Fibroblast of mammary gland (primary cell): ENCODE data around the gene MYH16.
A peak's percentile ranks its signal among the peaks of the same experiment; 100 is the strongest.
"Not testable (repeated sequence)": the region's sequence is repeated elsewhere in the genome, so short reads cannot be mapped to it uniquely, and the experiment has no call there.

Experiments
- DNase-seq: peaks from one replicate; pipeline ENCODE4 v3.0.0-alpha.2; 2010; ENCODE audit warnings: low read depth
- H3K4me3 ChIP-seq: 2 replicates; pipeline ENCODE4 v1.5.1; 2011; ENCODE audit warnings: low read depth, mild to moderate bottlenecking, low read length, moderate library complexity; ENCODE audit not compliant: control insufficient read depth
- CTCF ChIP-seq: conservative IDR thresholded peaks from 2 replicates; pipeline ENCODE4 v1.5.1; 2011; ENCODE audit warnings: low read depth, low read length, inconsistent platforms; ENCODE audit not compliant: control insufficient read depth, insufficient read depth

The MYH16 gene

GRCh38 chr7:99331002-99331401 is 58.4 kb downstream of the MYH16 start:
- peak; percentile 13 for DNase-seq
- no peak overlapping the region for H3K4me3 ChIP-seq
- TF ChIP-seq CTCF = no peak

- no peak for TF ChIP-seq CTCF
- DNase-seq = no peak
- no peak overlapping the region for H3K4me3 ChIP-seq
Measured at GRCh38 chr7:99339595-99339994, 67.0 kb downstream of the MYH16 start.

- no peak for TF ChIP-seq CTCF
- H3K4me3 ChIP-seq = no peak overlapping the region
- no peak for DNase-seq
Measured at GRCh38 chr7:99340659-99341058, 68.0 kb downstream of the MYH16 start.

GRCh38 chr7:99344061-99344647 is 71.5 kb downstream of the MYH16 start:
- no peak overlapping the region for H3K4me3 ChIP-seq
- TF ChIP-seq CTCF = no peak
- no peak for DNase-seq

- H3K4me3 ChIP-seq = not testable (repeated sequence)
Measured at GRCh38 chr7:99350641-99351040, 78.0 kb downstream of the MYH16 start.

GRCh38 chr7:99352247-99352646 is 79.6 kb downstream of the MYH16 start:
- DNase-seq = no peak
- TF ChIP-seq CTCF = no peak

More at GRCh38 chr7:99350641-99351040, 78.0 kb downstream of the MYH16 start:
- DNase-seq = not testable (repeated sequence)

GRCh38 chr7:99355098-99355497 is 82.5 kb downstream of the MYH16 start:
- DNase-seq = no peak
- TF ChIP-seq CTCF = no peak
- H3K4me3 ChIP-seq = no peak overlapping the region

More at GRCh38 chr7:99352247-99352646, 79.6 kb downstream of the MYH16 start:
- no peak overlapping the region for H3K4me3 ChIP-seq
